Uterus (tissue), 4 donors: ENCODE data around the gene GPR158. TPM values are rescaled to one million over a fixed set of nuclear protein-coding genes. Genes with fewer than 3 reads are reported as not detected.

ENCODE experiments used
- DNase-seq, 2 donors: peaks; one replicate each; pipeline ENCODE4 v3.0.0-alpha.2; 2019 to 2020
- H3K27ac ChIP-seq, 2 donors: fragments of 200-600 bp; sonication (generic); 1 replicate in 1 of 2; 2 replicates in 1 of 2; pipeline ENCODE4 v1.5.1; 2016 to 2018
- H3K27me3 ChIP-seq, 2 donors: fragments of 200-600 bp; sonication (generic); one replicate each; pipeline ENCODE4 v1.5.1; 2018 to 2019; ENCODE audit warnings: control low read depth in 1 of 2
- H3K36me3 ChIP-seq, 2 donors: fragments of 200-600 bp; sonication (generic); one replicate each; pipeline ENCODE4 v1.5.1; 2019; ENCODE audit warnings: control low read depth in 1 of 2
- H3K4me1 ChIP-seq, 2 donors: fragments of 200-600 bp; sonication (generic); one replicate each; pipeline ENCODE4 v1.5.1; 2018 to 2019; ENCODE audit warnings: control low read depth in 1 of 2
- H3K4me3 ChIP-seq, 2 donors: fragments of 200-600 bp; sonication (generic); 1 replicate in 1 of 2; 2 replicates in 1 of 2; pipeline ENCODE4 v1.5.1; 2018 to 2019; ENCODE audit warnings: mild to moderate bottlenecking in 1 of 2
- H3K9me3 ChIP-seq, 2 donors: fragments of 200-600 bp; sonication (generic); one replicate each; pipeline ENCODE4 v1.5.1; 2019; ENCODE audit warnings: control low read depth in 1 of 2
- CTCF ChIP-seq, 4 experiments: fragments of 200-600 bp in 2 of 4; fragments of 450-650 bp in 2 of 4; sonication (generic) in 2 of 4; IDR thresholded peaks; one replicate each; pipeline ENCODE4 v1.5.1; 2016 to 2019; ENCODE audit warnings: antibody characterized with exemption in 4 of 4, mild to moderate bottlenecking in 2 of 4, moderate library complexity in 1 of 4
- POLR2A ChIP-seq, 2 donors: fragments of 450-650 bp; IDR thresholded peaks; one replicate each; pipeline ENCODE4 v1.6.1; 2016; ENCODE audit warnings: antibody characterized with exemption in 2 of 2, mild to moderate bottlenecking in 1 of 2, moderate library complexity in 1 of 2
- intact Hi-C: fragments of 100-400 bp; cut with DNase I; formaldehyde crosslinking; loops from one replicate; pipeline ENCODE4 v1.15.1; 2023; ENCODE audit warnings: low total_unique reads
- total RNA-seq, 4 donors: library from RNA; depleted of rRNA in 3 of 4; stranded (reverse); fragments of >200 nt in 3 of 4; gene quantifications; one replicate each; pipeline versions ENCODE4 v1.1.0 to v1.2.4, GENCODE V29; 2014 to 2023
- donor health status: DM: yes; HTN: yes; CAD: no.

GPR158 gene
- total RNA-seq, 4 donors from 2014 or later, result 0.07 TPM; not detected in 3

GRCh38 chr10:25487266-25487665, 312.5 kb downstream of the GPR158 start:
- Histone ChIP-seq H3K9me3 (no peaks in the 10 kb centered on the region), H3K4me3 (no peak overlapping the region), H3K4me1 (no peaks in the 10 kb centered on the region), H3K27ac (no peak overlapping the region), H3K27me3 (no peaks in the 10 kb centered on the region), H3K36me3 (no peaks in the 10 kb centered on the region)
- TF ChIP-seq CTCF (IDR thresholded peaks at IDR 0.05), result no peak
- TF ChIP-seq POLR2A (IDR thresholded peaks at IDR 0.05), result no peak
- intact Hi-C loops, result no loop called here
- DNase-seq, result no peak

GRCh38 chr10:25492040-25492439, 317.2 kb downstream of the GPR158 start:
- intact Hi-C loops, result no loop called here
- TF ChIP-seq POLR2A (IDR thresholded peaks at IDR 0.05) (no peak), CTCF (IDR thresholded peaks at IDR 0.05) (no peak)

GRCh38 chr10:25492680-25493079, 317.9 kb downstream of the GPR158 start:
- H3K9me3 ChIP-seq, result no peaks in the 10 kb centered on the region
- H3K36me3 ChIP-seq, result no peaks in the 10 kb centered on the region
- H3K4me3 ChIP-seq, result no peak overlapping the region
- no peak for DNase-seq
- no peak overlapping the region for H3K27ac ChIP-seq
- TF ChIP-seq CTCF (IDR thresholded peaks at IDR 0.05) (no peak), POLR2A (IDR thresholded peaks at IDR 0.05) (no peak)
- H3K27me3 ChIP-seq, result no peaks in the 10 kb centered on the region
- H3K4me1 ChIP-seq, result no peaks in the 10 kb centered on the region
- intact Hi-C loops, result no loop called here

More at GRCh38 chr10:25492040-25492439, 317.2 kb downstream of the GPR158 start:
- Histone ChIP-seq H3K27ac (no peak overlapping the region), H3K36me3 (no peaks in the 10 kb centered on the region), H3K9me3 (no peaks in the 10 kb centered on the region), H3K4me3 (no peak overlapping the region), H3K27me3 (no peaks in the 10 kb centered on the region), H3K4me1 (no peaks in the 10 kb centered on the region)
- DNase-seq, result no peak

- no peaks in the 10 kb centered on the region for H3K9me3 ChIP-seq
- DNase-seq, result no peak
- TF ChIP-seq POLR2A (IDR thresholded peaks at IDR 0.05) (no peak), CTCF (IDR thresholded peaks at IDR 0.05) (no peak)
- H3K4me3 ChIP-seq, result no peak overlapping the region
- no peaks in the 10 kb centered on the region for H3K4me1 ChIP-seq
- H3K27ac ChIP-seq, result no peak overlapping the region
- H3K27me3 ChIP-seq, result no peaks in the 10 kb centered on the region
- intact Hi-C loops, result no loop called here
- no peaks in the 10 kb centered on the region for H3K36me3 ChIP-seq
These were observed 318.5 kb downstream of the GPR158 start for GRCh38 chr10:25493122-25493893.

- intact Hi-C loops, result no loop called here
- Histone ChIP-seq H3K9me3 (no peaks in the 10 kb centered on the region), H3K36me3 (no peaks in the 10 kb centered on the region), H3K27ac (no peak overlapping the region), H3K4me1 (no peaks in the 10 kb centered on the region), H3K4me3 (no peak overlapping the region), H3K27me3 (no peaks in the 10 kb centered on the region)
- no peak for TF ChIP-seq CTCF (IDR thresholded peaks at IDR 0.05)
- TF ChIP-seq POLR2A (IDR thresholded peaks at IDR 0.05), result no peak
- no peak for DNase-seq
These were observed 322.4 kb downstream of the GPR158 start for GRCh38 chr10:25497246-25497645.
